ENCODE measurements around the gene TBC1D22A.
A peak's percentile ranks its signal among the peaks of the same experiment; 100 is the strongest.
"Not testable (repeated sequence)": the region's sequence is repeated elsewhere in the genome, so short reads cannot be mapped to it uniquely, and the experiment has no call there.

TBC1D22A gene

DNA sequence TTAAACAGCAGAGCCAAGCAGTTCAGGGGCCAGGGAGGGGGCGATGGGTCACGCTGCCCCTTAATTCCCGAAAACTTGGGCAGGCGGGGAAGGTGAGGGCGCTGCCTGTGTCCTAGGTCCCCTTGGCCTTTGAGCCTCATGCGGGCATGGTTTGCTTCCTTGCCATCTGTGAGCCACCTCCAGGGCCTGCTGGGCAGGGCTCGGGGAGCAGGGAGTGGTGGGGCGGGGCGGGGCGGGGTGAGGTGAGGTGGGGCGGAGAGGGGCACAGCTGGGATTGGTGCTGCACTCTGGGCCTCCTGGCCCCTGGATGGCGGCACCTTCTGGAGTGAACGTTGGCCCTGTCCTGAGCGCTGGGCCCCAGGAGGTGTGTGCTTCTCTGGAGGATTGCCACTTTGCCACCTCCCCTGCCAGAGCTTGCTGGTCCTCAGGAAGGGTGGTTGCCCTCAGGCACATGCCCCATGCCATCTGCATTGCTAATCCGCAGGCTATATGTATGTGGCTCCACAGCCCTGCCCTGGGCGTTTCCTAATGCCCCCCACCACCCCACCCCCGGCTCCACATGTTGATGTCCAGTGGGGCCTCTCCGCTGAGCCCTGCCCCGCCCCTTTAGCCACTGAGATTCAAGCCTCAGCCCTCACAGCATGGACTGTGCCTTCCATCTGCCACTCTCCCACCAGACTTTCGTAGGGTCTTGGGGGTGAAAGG is 352.5 kb downstream of the TBC1D22A start:
- DNase-seq, result no peak

GRCh38 chr22:47115518-47115890 is 353.1 kb downstream of the TBC1D22A start:
- DNase-seq, result no peak

- DNase-seq, result no peak
These were observed 353.5 kb downstream of the TBC1D22A start for GRCh38 chr22:47115921-47116320.

- no peak for DNase-seq
These were observed 354.2 kb downstream of the TBC1D22A start for GRCh38 chr22:47116426-47117341.

DNA sequence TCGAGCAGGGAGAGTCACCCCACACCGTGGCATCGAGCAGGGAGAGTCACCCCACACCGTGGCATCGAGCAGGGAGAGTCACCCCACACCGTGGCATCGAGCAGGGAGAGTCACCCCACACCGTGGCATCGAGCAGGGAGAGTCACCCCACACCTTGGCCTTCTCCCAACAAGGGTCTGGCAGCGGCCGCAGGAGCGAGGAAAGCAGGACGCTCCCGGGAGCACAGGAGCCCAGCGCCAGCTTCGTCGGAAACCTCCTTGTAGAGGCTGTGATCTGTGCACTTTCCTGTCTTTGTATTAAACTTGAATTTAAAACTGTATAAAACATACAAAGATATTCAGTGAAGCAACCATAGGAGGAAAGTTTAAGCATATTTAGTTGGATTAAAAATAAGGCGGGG is 355.0 kb downstream of the TBC1D22A start:
- not testable (repeated sequence) for DNase-seq

GRCh38 chr22:47119181-47119580 is 356.7 kb downstream of the TBC1D22A start:
- no peak for DNase-seq

GRCh38 chr22:47120399-47120798 is 357.9 kb downstream of the TBC1D22A start:
- DNase-seq, result no peak

GRCh38 chr22:47121791-47122190 is 359.3 kb downstream of the TBC1D22A start:
- no peak for DNase-seq

DNA sequence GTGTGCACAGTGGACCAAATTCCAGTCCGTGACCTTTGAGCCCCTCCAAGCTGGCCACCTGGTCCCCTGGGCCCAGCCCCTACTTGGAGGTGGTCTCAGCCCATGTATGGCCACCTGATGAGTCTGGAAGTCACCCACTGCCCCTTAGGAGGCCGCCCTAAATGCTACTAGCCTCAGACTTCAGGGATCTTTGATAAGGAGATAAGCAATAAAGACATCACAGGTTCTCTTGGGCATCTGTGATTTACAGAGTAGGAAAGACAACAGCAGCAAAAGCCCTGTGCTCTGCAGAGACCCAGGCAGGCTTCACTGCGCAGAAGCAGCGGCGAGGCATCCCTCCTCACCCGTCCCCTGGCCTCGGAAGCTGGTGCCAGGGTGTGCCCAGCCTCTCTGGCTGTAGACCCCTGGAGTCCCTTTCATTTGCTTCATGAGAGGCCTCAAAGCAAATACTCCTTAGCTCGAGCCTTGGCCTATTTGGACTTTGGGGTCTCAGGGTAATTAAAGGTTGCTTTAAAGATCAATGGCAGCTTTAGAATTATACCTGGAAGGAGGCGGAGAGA is 360.1 kb downstream of the TBC1D22A start:
- DNase-seq, result no peak

DNA sequence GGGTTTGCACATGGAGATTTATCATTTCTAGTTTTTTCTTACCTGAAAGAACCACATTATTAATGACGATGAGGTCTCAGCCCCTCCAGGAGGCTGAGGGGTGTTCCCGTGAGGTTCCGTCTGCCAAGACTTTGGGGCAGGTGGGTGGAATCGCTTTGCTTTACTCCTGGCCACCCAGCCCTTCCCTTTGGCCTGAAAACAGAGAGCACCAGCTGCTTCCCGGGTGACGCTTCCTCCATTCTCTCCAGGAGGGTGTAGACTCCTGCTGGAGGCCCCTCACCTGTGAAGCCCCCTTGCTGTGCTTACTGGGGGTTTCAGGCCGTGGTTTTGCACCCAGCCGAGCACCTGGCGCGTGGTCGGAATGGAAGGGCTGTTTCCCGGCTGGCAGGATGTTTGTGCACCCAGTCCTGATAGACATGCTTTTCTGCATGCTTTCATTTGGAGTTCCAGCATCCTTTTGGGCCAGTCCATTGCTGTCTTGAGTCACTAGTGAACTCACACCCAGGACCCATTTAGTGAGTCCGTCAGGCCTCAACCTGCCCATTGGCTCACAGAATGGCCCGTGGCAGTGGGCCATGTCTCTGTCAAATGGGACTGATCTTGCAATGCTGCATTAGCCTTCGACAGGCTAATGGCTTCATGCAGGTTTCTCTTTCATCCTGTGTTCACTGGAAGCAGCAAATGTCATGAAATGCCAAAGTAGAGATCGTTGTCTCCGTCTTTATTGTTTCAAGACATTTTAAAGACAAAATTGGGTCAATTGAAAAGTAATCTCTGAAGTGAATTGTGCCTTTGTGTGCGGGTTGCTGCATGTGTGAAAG is 360.8 kb downstream of the TBC1D22A start:
- no peak for DNase-seq

GRCh38 chr22:47123827-47124442 is 361.5 kb downstream of the TBC1D22A start:
- no peak for DNase-seq

GRCh38 chr22:47124451-47124881 is 362.0 kb downstream of the TBC1D22A start:
- DNase-seq, result no peak

- DNase-seq, result no peak
These were observed 362.5 kb downstream of the TBC1D22A start for GRCh38 chr22:47124961-47125360.

DNA sequence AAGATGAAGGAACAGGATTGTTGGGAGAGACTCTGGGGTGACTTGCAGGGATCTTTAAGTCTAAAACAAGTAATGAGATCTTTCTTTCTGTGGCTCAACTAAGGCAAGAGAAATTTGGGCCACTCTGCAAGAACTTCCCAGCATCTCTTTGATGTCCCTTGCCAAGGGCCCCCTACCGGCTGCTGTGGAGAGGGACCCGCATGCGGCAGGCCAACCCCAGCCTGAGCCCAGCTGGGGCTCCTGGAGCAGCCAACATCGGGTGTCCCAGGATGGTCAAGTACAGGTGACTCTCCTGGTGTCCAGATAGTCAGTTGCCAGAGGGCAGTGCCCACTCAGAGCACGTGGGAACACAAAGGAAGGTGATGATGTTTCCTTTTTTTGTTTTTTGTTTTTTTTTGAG is 363.2 kb downstream of the TBC1D22A start:
- peak; percentile 72 for DNase-seq

- DNase-seq, result no peak
These were observed 363.9 kb downstream of the TBC1D22A start for GRCh38 chr22:47126344-47126811.

GRCh38 chr22:47127441-47127871 is 365.0 kb downstream of the TBC1D22A start:
- DNase-seq, result no peak

GRCh38 chr22:47128216-47128615 is 365.8 kb downstream of the TBC1D22A start:
- no peak for DNase-seq

DNA sequence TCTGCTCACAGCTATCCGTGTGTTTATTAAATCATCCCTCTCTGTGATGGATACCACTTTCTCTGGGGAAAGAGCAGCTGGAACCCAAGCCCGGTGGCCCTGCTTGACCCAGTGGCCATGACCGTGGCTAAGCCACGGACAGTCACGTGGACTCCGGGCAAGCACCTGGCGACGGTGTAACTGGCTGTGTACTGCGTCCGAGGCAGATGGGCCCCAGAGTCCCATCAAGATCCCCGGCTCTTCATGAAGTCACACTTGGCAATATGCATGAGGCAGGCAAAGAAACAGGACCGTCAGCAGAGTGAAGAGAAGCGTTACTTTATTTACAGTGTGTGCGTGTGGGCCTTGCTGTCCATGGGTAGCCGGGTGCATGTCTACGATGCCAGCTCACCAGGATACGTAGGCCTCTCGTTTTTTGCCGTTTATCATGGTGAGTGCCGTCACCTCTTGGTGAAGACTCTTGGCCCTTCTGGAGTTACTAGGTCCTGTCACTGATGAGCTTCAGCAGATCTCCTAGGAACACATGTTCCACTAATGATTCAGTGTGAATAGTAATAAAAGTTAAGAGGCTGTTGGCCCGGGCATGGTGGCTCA is 366.3 kb downstream of the TBC1D22A start:
- DNase-seq, result no peak

GRCh38 chr22:47129902-47130635 is 367.6 kb downstream of the TBC1D22A start:
- peak; percentile 71 for DNase-seq

GRCh38 chr22:47130883-47131631 is 368.6 kb downstream of the TBC1D22A start:
- DNase-seq, result no peak
